HG02870 (cell line): ENCODE data around the gene ITPRIP.

ENCODE experiments used
- ATAC-seq: cut with Tn5 transposase; IDR thresholded peaks from one replicate; pipeline ENCODE4 v1.9.1; 2021; ENCODE audit warnings: mild to moderate bottlenecking, moderate library complexity; ENCODE audit not compliant: unreplicated experiment

ITPRIP gene

GRCh38 chr10:104326991-104327610 is 11.2 kb downstream of the ITPRIP start:
- ATAC-seq: no peak

- no peak for ATAC-seq
These were observed 12.5 kb downstream of the ITPRIP start for GRCh38 chr10:104325436-104326435.

GRCh38 chr10:104324931-104325330 is 13.3 kb downstream of the ITPRIP start:
- no peak for ATAC-seq

- no peak for ATAC-seq
These were observed 14.0 kb downstream of the ITPRIP start for GRCh38 chr10:104324221-104324686.

GRCh38 chr10:104323760-104324201 is 14.5 kb downstream of the ITPRIP start:
- ATAC-seq: no peak

- no peak for ATAC-seq
These were observed 15.2 kb downstream of the ITPRIP start for GRCh38 chr10:104323085-104323484.

- no peak for ATAC-seq
These were observed 15.9 kb downstream of the ITPRIP start for GRCh38 chr10:104322416-104322782.

- no peak for ATAC-seq
These were observed 16.4 kb downstream of the ITPRIP start for GRCh38 chr10:104321725-104322415.

- no peak for ATAC-seq
These were observed 17.0 kb downstream of the ITPRIP start for GRCh38 chr10:104321226-104321625.

- ATAC-seq: no peak
These were observed 19.2 kb downstream of the ITPRIP start for GRCh38 chr10:104318810-104319741.

GRCh38 chr10:104318326-104318725 is 19.9 kb downstream of the ITPRIP start:
- ATAC-seq: no peak

GRCh38 chr10:104317726-104318299 is 20.5 kb downstream of the ITPRIP start:
- peak; percentile 36 for ATAC-seq

- ATAC-seq: peak; percentile 31
These were observed 21.0 kb downstream of the ITPRIP start for GRCh38 chr10:104317269-104317710.

- ATAC-seq: no peak
These were observed 21.8 kb downstream of the ITPRIP start for GRCh38 chr10:104316321-104317099.

GRCh38 chr10:104315486-104315921 is 22.8 kb downstream of the ITPRIP start:
- no peak for ATAC-seq

- ATAC-seq: no peak
These were observed 23.4 kb downstream of the ITPRIP start for GRCh38 chr10:104314591-104315485.

GRCh38 chr10:104311184-104311720 is 27.0 kb downstream of the ITPRIP start:
- no peak for ATAC-seq
